Tibial artery (tissue), 4 donors: Measurements from ENCODE around the gene CROCC2.
A peak's percentile ranks its signal among the peaks of the same experiment; 100 is the strongest.

Experiments
- DNase-seq, 2 donors: peaks; one replicate each; pipeline ENCODE4 v3.0.0-alpha.2; 2019
- H3K27ac ChIP-seq, 2 donors: fragments of 200-600 bp; sonication (generic) in 1 of 2; 1 replicate in 1 of 2; 2 replicates in 1 of 2; pipeline ENCODE4 v1.5.1; 2018 to 2019; ENCODE audit warnings: mild to moderate bottlenecking in 1 of 2
- H3K27me3 ChIP-seq, 2 donors: fragments of 200-600 bp; sonication (generic) in 1 of 2; one replicate each; pipeline versions ENCODE4 v1.5.1 to v1.6.0; 2016 to 2019
- H3K36me3 ChIP-seq, 3 donors: fragments of 200-600 bp; sonication (generic) in 2 of 3; one replicate each; pipeline ENCODE4 v1.5.1; 2016 to 2019; ENCODE audit warnings: mild to moderate bottlenecking in 2 of 3
- H3K4me1 ChIP-seq, 4 donors: fragments of 200-600 bp; sonication (generic) in 2 of 4; 1 replicate in 3 of 4; 2 replicates in 1 of 4; pipeline ENCODE4 v1.5.1; 2016 to 2019
- H3K4me3 ChIP-seq, 2 donors: fragments of 200-600 bp; sonication (generic) in 1 of 2; 1 replicate in 1 of 2; 2 replicates in 1 of 2; pipeline ENCODE4 v1.5.1; 2018 to 2019; ENCODE audit warnings: mild to moderate bottlenecking in 2 of 2
- H3K9me3 ChIP-seq, 3 donors: fragments of 200-600 bp; sonication (generic) in 1 of 3; one replicate each; pipeline ENCODE4 v1.5.1; 2016 to 2019
- intact Hi-C: fragments of 100-400 bp; cut with DNase I; formaldehyde crosslinking; loops from one replicate; pipeline ENCODE4 v1.15.0; 2023; ENCODE audit warnings: low total_unique reads
- TF ChIP-seq, protein P1 (sequence below), 2 experiments: fragments of 200-600 bp in 1 of 2; fragments of 450-650 bp in 1 of 2; IDR thresholded peaks; one replicate each; pipeline ENCODE4 v1.5.1; 2017 to 2019; ENCODE audit warnings: antibody characterized with exemption in 2 of 2, mild to moderate bottlenecking in 1 of 2, moderate library complexity in 1 of 2

CROCC2 gene

DNA sequence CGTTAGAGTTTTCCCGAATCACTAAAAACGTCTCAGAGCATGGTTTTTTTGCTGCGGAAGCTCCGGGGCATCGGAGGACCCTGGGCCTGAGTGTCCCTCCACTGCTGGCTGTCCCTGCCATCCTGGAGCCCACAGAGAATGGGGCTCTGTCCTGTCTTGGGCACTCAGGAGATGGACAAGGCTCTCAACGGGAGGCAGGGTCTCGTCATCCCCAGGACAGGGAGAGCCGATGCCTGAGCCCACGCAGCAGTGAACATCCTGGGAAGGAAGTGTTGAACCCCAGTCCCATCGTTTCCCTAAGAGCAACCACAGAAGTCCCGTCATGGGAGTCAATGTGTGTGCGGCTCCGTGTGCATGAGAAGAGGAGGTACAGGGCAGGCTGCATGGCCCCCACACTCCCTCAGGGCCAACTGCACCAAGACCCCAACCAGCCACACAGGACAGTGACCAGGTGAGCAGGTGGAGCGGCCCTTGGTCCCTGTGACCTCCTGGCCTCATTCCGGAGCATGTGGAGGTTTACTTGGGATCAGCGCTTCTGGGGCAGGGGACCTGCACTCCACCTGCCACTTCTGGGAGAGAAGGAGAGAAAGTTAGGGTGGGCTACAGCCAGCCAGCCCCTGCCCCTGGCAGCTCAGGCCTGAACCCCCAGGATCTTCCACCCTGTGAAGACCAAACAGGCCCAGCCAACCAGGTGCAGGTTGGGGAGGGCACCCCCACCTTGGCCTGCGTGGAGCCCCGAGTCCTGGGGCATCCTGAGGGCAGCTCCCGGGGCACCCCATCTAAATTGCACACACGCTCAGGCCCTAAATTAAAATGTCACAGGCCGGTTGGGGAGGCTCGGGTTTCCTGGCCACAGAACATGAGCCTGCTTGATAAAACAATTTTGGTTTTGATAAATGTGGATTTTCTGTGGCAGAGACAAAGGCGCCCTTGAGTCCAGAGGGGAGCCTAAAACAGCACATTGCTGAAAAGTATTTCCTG is 89.2 kb downstream of the CROCC2 start:
- TF ChIP-seq, protein P1, sequence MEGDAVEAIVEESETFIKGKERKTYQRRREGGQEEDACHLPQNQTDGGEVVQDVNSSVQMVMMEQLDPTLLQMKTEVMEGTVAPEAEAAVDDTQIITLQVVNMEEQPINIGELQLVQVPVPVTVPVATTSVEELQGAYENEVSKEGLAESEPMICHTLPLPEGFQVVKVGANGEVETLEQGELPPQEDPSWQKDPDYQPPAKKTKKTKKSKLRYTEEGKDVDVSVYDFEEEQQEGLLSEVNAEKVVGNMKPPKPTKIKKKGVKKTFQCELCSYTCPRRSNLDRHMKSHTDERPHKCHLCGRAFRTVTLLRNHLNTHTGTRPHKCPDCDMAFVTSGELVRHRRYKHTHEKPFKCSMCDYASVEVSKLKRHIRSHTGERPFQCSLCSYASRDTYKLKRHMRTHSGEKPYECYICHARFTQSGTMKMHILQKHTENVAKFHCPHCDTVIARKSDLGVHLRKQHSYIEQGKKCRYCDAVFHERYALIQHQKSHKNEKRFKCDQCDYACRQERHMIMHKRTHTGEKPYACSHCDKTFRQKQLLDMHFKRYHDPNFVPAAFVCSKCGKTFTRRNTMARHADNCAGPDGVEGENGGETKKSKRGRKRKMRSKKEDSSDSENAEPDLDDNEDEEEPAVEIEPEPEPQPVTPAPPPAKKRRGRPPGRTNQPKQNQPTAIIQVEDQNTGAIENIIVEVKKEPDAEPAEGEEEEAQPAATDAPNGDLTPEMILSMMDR (IDR thresholded peaks at IDR 0.05) = no peak
- Histone ChIP-seq H3K27ac (peak overlapping the region; percentile 24 to 82), H3K4me1 (peaks cover 0 to 76% (median 55%) of the 10 kb centered on the region in 4 donors), H3K27me3 (peaks cover 0 to 6% of the 10 kb centered on the region in 2 donors), H3K36me3 (peaks cover 0 to 6% (median 0%) of the 10 kb centered on the region in 3 donors), H3K4me3 (no peak overlapping the region), H3K9me3 (no peaks in the 10 kb centered on the region)
- intact Hi-C loops = no loop called here
- DNase-seq = peak in 1 of 2 donors; percentile 69

DNA sequence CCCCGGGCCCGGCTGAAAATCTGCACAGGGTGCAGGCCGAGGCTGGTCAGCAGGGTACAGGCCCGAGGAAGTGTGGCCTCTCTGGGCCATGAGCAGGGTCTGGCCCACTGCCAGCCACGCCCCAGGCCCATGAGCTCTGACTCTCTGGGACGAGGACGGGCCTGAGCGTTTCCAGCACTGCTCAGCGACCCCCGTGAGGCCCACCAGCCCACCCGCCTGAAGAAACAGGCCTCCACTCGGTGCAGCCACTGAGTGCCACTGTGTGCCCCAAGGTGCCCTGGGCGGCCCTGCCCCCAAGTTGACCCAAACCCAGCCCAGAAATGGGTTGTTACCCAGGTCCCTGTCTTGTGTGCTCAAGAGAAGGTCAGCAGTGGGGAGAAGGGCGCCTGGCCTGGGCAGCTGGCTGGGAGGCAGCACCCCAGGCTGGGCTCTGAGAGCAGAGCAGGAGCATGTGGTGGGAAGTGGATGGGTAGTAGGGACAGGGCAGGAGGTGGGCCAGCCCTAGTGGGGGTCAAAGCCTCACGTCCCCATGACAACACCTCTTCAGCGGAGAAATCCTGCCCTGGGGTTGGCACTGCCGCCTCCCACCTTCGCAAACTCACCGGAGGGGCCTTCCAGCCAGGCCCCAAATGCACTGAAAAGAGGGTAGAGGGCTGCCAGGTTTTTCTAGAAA is 90.2 kb downstream of the CROCC2 start:
- H3K9me3 ChIP-seq = no peaks in the 10 kb centered on the region
- TF ChIP-seq, protein P1 (IDR thresholded peaks at IDR 0.05) = no peak
- DNase-seq = peak in 1 of 2 donors; percentile 63
- peaks cover 0 to 15% (median 0%) of the 10 kb centered on the region in 3 donors for H3K36me3 ChIP-seq
- peaks cover 0 to 75% (median 53%) of the 10 kb centered on the region in 4 donors for H3K4me1 ChIP-seq
- H3K4me3 ChIP-seq = no peak overlapping the region
- intact Hi-C loops = no loop called here
- peak overlapping the region; percentile 82 to 87 for H3K27ac ChIP-seq
- peaks cover 0 to 6% of the 10 kb centered on the region in 2 donors for H3K27me3 ChIP-seq

DNA sequence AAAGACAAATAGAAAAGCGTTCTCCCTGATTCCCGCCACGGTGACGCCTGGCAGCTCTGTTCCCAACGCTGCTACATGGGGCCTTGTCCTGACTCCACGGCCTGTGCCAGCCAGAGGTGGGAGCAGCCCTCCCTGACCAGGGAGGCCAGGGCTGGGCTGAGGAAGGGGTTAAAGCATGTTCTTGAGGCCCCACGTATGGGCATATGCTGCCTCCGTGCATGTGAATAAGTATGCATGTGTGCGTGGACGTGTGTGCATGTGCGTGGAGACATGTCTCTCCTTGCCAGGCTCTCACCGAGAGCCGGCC is 90.7 kb downstream of the CROCC2 start:
- Histone ChIP-seq H3K4me3 (no peak overlapping the region), H3K4me1 (peaks cover 0 to 75% (median 49%) of the 10 kb centered on the region in 4 donors), H3K27me3 (peaks cover 0 to 6% of the 10 kb centered on the region in 2 donors), H3K36me3 (peaks cover 0 to 18% (median 0%) of the 10 kb centered on the region in 3 donors), H3K27ac (peak overlapping the region; percentile 82 to 87), H3K9me3 (no peaks in the 10 kb centered on the region)
- TF ChIP-seq, protein P1 (IDR thresholded peaks at IDR 0.05) = no peak
- peak in 1 of 2 donors; percentile 67 for DNase-seq
- intact Hi-C loops = no loop called here

DNA sequence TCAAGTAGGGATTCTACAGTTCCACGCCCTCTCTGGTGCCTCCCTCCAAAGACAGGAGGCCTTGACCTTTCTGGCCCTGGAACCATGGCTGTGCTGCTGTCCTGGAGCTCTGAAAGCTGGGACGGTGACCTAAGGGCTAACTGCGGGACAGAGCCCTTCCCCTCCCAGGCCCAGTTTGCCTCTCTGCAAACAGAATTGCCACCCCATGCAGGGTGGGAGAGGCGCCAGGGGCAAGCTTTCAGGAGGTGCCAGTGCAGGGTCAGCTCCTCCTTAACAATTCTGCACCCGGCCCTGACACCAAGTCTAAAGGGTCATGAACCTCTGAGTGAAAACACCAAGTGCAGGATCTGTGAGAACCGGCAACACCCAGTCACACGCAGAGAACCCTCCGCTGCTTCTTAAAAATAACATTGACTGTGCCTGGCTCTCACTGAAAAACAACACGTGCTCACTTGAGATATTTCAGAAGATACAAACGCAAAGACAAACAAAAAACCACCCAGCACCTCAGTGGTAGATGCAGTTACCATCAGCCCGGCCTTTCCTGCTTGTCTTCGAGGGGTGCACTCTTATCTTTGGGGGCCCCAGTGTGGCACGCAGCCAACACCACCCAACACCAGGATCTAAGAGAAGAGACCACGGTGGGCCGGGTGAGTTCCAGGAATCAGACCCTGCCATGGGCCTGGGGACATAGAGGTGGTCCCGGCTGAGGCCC is 91.2 kb downstream of the CROCC2 start:
- intact Hi-C loops = no loop called here
- peak; percentile 80 to 87 for DNase-seq
- TF ChIP-seq, protein P1 (IDR thresholded peaks at IDR 0.05) = no peak
- H3K4me3 ChIP-seq = peak overlapping the region; percentile 66 to 87
- no peaks in the 10 kb centered on the region for H3K9me3 ChIP-seq
- peaks cover 0 to 70% (median 44%) of the 10 kb centered on the region in 4 donors for H3K4me1 ChIP-seq
- peaks cover 0 to 6% of the 10 kb centered on the region in 2 donors for H3K27me3 ChIP-seq
- peak overlapping the region; percentile 82 to 87 for H3K27ac ChIP-seq
- peaks cover 0 to 24% (median 0%) of the 10 kb centered on the region in 3 donors for H3K36me3 ChIP-seq
